Activated naive CD8-positive, alpha-beta T cell (primary cell): ENCODE results near the gene NPAS1.

ENCODE experiments used
- H3K27ac Mint-ChIP-seq: one replicate; pipeline ENCODE4 v1.8.0; 2021; ENCODE audit warnings: mixed read lengths
- H3K27me3 Mint-ChIP-seq: one replicate; pipeline ENCODE4 v1.8.0; 2021; ENCODE audit warnings: mixed read lengths
- H3K36me3 Mint-ChIP-seq: one replicate; pipeline ENCODE4 v1.8.0; 2021; ENCODE audit warnings: mixed read lengths
- H3K4me1 Mint-ChIP-seq: one replicate; pipeline ENCODE4 v1.8.0; 2021; ENCODE audit warnings: low read depth, mixed read lengths
- H3K4me3 Mint-ChIP-seq: one replicate; pipeline ENCODE4 v1.8.0; 2021; ENCODE audit warnings: mild to moderate bottlenecking, mixed read lengths
- H3K9me3 Mint-ChIP-seq: one replicate; pipeline ENCODE4 v1.8.0; 2021; ENCODE audit warnings: low read depth, mixed read lengths

NPAS1 gene

DNA sequence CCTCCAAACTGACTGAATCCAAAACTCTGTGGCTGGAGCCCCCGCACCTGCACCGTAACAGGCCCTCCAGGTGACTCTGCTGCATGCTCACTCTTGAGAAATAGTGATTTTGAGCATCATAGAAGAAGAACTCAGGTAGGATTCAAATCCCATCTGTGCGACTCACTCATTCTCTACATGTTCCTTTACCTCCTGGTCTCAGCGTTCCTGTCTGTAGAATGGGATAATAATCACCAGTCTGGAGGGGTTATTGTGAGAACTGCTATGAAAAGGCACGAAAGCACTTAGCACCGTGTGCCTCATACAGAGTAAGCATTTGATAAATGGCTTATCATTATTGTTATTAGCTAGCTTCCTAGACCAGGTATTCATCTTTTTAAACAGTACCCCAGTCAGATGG is 36.5 kb upstream of the NPAS1 start:
- no peaks in the 10 kb centered on the region for H3K27me3 Mint-ChIP-seq
- peaks cover 24% of the 10 kb centered on the region for H3K4me1 Mint-ChIP-seq
- H3K4me3 Mint-ChIP-seq: no peak overlapping the region
- no peak overlapping the region for H3K27ac Mint-ChIP-seq
- no peaks in the 10 kb centered on the region for H3K36me3 Mint-ChIP-seq
- H3K9me3 Mint-ChIP-seq: no peaks in the 10 kb centered on the region

DNA sequence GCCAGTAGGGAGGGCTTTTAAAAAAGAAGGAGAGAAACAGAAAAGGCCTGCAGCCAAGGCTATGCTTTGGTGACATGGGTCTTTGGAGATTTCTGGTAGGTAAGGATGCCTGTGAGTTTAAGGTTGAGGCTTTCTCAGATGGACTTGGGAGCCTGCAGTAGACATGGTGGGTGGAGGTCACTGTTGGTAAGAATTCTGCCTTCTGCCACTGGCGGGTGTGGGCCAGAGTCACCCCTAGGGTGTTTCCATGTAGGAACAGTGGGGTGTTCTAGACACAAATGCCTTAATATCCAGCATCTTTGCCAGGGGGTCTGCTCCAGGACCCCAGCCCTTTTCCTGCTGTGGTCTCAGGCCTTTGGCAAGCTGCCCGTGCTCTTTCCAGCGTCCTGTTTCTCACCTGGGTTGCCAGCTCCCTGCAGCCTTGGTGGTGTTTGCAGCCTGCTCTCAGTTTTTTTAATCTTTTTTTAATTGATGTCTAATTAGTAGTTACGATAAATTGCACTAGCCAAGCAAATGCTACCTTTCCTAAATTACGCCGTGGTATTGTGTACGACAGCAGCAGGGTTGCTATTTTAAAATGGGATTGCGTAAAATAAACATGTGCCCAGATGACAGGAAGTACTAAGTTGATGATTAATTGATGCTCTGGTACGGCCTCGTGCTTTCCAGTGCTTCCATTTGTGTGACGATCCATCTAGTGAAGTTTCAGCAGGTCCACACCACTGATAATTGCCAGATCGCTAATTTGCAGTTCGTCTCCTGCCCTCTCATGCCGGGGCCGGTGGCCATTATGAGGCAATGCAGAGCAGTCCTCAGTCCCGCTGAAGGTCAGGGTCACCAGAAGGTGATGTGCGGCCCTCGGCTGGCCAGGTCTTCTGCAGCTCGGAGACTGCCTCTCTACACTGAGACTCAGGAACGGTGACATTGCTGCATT is 35.3 kb upstream of the NPAS1 start:
- H3K27me3 Mint-ChIP-seq: no peaks in the 10 kb centered on the region
- H3K4me1 Mint-ChIP-seq: peaks cover 19% of the 10 kb centered on the region
- H3K27ac Mint-ChIP-seq: no peak overlapping the region
- H3K4me3 Mint-ChIP-seq: no peak overlapping the region
- no peaks in the 10 kb centered on the region for H3K36me3 Mint-ChIP-seq
- H3K9me3 Mint-ChIP-seq: no peaks in the 10 kb centered on the region

DNA sequence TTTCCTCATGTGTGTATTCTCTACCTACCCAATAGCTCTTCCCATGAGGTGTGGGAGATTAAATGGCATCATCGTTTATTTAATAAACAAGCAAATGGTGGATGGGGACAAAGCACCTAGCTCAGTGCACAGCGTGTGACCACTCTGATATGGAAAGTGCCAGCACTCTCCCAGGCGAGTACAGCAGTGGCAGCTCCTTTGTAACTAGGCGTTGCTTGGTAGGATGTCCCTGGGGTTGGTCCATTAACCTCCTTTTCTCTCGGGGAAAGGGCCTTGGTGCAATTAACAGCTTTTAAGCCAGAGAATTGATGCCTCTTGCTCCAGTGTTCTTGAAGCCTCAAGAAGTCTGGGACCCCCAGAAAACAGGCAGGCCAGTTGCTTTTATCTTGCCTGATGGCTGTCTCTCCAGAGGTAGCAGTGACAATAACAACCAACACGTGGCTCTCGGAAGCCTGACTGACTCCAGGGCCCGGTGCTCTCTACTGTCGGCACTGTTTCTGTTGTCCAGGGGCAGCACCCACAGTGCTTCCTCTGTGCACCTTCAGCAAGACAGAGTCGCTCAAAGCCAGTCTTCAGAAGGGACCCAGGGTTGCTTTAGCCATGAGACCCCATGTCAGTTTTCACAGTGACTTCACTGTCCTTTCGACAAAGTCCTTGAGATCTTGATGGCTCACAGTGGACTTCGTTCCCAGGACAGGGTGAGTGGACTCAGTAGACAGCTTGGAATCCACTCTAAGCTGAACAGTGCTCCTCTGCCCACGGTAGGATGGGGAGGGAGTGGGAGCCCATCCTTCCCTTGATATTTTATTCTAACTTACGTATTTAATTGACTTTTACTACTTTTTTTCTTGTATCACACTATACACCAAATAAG is 33.9 kb upstream of the NPAS1 start:
- Mint-ChIP-seq H3K36me3 (no peaks in the 10 kb centered on the region), H3K27ac (no peak overlapping the region), H3K4me1 (peaks cover 7% of the 10 kb centered on the region), H3K9me3 (no peaks in the 10 kb centered on the region), H3K27me3 (no peaks in the 10 kb centered on the region), H3K4me3 (no peak overlapping the region)

DNA sequence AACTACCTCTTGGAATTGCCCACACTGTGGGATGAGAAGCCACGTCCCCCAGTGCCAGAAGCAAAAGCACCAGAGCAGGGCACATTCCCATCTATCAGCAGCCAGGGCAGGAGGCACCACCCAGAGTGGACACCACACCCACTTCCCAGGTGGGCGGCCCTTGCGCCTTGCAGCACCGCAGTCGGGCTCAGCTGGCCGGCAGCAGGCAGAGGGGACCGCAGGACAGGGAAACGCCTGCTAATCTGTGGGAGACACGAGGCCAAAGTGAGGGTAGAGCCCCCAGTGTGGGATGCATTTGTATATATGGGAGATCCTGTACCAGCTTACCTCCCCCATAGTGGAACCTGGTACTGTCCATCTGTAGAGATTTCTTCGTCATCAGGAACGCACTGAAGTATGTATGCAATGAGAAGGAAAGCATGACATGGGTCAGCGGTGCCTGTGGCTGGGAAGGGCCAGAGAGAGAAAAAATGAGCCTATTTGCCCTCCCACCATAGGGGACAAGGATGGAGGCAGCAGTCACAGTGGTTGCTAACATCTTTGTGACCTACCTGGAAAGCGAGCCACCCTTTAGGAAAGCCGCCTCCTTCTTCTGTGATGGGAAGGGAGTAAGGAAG is 30.9 kb upstream of the NPAS1 start:
- Mint-ChIP-seq H3K27ac (no peak overlapping the region), H3K4me3 (no peak overlapping the region), H3K36me3 (no peaks in the 10 kb centered on the region), H3K9me3 (no peaks in the 10 kb centered on the region), H3K27me3 (no peaks in the 10 kb centered on the region), H3K4me1 (peaks cover 10% of the 10 kb centered on the region)

DNA sequence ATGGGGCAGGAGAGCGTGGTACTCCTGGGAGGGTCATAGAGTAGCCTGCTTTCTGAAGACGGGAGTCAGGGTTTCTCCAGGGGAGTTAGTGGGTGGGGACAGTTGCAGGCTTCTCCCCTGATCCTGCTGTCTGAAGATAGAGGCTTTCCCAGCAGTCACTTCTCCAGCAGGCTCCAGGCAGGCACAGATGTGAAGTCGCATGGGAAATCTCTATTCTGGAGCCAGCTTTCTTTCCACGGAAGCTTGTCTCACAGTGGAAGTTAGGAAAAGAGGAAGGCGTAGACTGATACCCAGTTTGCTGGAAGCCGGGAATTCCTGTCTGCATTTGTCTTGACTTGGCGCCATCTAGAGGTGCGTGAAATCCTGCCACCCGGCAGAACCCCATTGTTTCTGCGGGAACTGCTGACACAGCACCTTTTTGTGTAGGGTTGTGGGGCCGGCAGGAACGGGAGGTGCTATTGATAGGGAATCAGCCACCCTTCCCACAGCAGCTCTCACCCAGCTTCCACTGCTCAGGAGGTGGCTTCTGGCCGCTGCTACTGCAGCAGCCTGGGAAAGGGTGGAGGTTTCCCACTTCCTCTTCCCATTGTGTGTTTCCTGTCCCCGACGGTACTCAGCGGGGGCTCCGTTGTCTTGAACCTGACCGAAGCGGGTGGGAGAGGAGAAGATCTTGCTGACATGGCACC is 28.5 kb upstream of the NPAS1 start:
- Mint-ChIP-seq H3K4me3 (no peak overlapping the region), H3K36me3 (no peaks in the 10 kb centered on the region), H3K27ac (no peak overlapping the region), H3K9me3 (no peaks in the 10 kb centered on the region), H3K4me1 (peaks cover 10% of the 10 kb centered on the region), H3K27me3 (no peaks in the 10 kb centered on the region)

DNA sequence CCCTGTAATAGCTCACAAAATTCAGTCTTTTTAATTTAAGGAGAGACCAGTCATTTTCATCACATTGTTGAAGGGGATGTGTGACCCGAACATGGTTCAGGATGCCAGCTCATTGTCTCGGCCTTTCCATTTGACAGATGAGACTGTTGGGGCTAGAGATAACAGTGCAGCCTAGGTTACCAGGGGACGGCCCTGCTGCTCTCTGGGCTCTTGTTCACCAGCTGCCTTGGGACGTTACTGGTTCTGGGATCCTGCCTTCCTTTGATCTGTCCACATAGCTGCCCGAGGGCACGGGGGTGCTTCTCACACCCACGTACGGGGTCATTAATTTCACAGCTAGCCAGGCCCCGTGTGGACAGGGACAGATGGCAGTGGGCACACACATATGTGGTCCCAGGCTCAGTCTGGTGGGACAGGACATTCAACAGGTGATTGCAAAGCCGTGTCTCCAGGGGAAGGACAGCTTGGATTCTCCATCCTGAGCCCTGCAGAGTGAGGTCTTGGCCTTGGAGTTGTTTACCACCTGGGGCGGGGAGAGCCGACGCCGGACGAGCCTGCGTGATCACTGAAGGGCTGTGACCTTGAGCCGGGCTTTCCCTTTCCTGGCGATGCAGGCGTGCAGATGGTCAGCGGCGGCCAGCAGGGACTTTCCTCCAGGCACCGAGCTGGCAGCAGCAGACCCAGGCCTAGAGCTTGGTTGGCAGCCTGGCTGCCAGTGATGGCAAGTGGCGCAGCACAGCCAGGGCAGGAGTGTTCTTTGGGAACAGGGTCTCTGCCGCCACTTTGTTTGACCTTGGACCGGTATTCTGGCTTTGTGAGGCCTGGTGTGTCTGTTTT is 26.7 kb upstream of the NPAS1 start:
- H3K9me3 Mint-ChIP-seq: no peaks in the 10 kb centered on the region
- H3K36me3 Mint-ChIP-seq: no peaks in the 10 kb centered on the region
- no peaks in the 10 kb centered on the region for H3K27me3 Mint-ChIP-seq
- H3K4me1 Mint-ChIP-seq: peaks cover 10% of the 10 kb centered on the region
- H3K4me3 Mint-ChIP-seq: no peak overlapping the region
- H3K27ac Mint-ChIP-seq: no peak overlapping the region

DNA sequence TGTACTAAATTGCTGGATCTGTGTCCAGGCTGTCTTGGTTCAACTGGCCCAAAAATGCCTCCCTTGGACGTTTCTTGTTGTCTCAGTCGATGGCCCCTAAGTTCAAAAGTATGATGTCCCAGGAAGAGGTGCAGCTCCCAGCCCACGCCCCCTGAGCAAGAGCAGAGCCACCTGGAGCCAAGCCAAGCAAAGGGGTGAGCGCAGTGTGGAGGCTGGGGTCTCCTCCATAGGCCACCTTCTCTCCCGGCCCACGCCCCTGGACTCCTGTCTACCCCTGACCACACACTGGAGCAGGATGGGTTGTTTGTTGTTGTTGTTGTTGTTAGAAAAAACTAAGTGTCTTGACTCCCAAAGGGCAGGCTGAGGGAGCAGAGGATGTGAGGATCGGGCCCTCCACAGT is 26.0 kb upstream of the NPAS1 start:
- H3K27ac Mint-ChIP-seq: no peak overlapping the region
- no peaks in the 10 kb centered on the region for H3K36me3 Mint-ChIP-seq
- H3K27me3 Mint-ChIP-seq: no peaks in the 10 kb centered on the region
- H3K4me3 Mint-ChIP-seq: no peak overlapping the region
- H3K9me3 Mint-ChIP-seq: no peaks in the 10 kb centered on the region
- H3K4me1 Mint-ChIP-seq: peaks cover 10% of the 10 kb centered on the region

DNA sequence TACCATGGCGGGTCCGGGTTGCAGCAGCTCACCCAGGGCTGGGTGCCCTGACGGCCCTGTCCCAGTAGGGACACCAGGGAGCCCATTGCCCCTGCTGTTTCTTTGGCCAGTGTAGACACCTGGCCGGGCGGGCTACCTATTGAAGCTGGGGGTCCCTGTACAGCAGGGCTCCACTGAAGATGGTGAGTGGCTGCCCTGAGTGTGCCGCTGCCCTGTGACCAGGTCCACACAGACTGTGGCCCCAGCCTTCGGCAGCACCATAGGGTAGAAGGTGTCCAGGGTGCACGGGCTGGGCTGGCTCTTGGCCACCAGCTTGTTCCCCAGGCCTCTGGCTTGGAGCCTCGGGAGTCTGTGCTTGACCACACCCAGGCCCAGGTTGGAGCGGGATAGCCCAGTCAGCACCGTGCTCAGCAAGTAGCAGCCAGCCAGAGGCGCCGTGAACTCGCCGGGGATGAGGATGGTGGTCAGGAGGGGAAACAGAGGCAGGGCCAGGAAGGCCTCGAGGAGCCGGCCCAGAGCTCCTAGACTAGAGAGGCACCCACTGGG is 25.4 kb upstream of the NPAS1 start:
- no peaks in the 10 kb centered on the region for H3K9me3 Mint-ChIP-seq
- no peaks in the 10 kb centered on the region for H3K36me3 Mint-ChIP-seq
- no peaks in the 10 kb centered on the region for H3K27me3 Mint-ChIP-seq
- H3K27ac Mint-ChIP-seq: no peak overlapping the region
- H3K4me1 Mint-ChIP-seq: peaks cover 10% of the 10 kb centered on the region
- no peak overlapping the region for H3K4me3 Mint-ChIP-seq

DNA sequence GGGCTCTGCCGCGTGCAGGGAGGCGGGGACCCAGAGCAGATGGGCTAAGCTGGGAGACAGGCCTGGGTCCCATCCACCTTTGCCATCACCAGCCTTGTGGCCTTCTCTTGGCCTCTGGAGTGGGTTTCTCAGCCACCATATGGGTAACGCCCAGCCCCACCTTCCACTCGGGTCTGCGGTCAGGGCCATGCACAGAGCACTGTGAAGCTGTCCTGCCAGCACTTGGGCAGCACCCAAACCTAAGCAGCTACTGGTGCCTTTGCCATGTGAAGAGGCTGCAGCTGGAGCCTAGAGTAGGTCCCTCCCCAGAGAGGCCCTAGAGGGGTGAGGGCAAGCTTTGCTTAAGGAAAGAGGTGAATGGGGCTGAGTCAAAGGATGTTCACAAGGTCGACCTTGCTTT is 24.1 kb upstream of the NPAS1 start:
- no peaks in the 10 kb centered on the region for H3K36me3 Mint-ChIP-seq

DNA sequence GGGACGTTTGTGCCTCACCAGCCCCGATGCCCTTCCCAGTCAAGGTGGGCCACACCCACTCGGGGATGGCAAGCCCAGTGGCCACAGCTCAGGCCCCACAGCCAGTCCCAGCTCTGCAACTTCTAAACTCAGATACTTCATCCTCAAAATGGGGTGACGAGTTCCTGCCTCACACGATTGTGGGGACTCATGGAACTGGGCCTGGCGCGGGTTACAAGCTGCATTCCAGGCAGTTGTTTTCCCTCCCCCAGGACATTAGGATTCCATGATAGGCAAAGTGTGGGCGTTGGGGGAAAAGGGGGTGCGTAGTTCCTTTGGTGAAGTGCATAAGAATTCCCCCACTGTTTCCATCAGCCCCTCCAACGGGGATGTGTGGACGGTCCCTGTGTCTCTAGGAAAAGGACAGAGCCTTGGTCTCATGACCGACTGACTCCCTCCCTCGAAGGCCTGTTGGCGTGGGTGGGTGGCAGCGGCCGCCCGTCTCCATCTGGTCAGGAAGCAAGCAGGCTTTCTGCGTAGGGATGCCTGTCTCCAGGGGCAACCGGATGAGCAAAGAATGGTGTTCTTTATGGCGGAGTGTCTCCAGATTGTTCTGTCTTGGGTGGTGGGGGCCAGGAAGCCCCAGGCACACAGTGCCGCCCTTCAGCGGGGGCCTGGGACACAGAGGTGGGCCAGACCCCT is 21.1 kb upstream of the NPAS1 start:
- Mint-ChIP-seq H3K36me3 (no peaks in the 10 kb centered on the region), H3K27ac (peak overlapping the region; percentile 5), H3K4me1 (no peaks in the 10 kb centered on the region), H3K4me3 (no peak overlapping the region), H3K27me3 (no peaks in the 10 kb centered on the region), H3K9me3 (no peaks in the 10 kb centered on the region)

More for the DNA sequence above, 24.1 kb upstream of the NPAS1 start:
- Mint-ChIP-seq H3K4me1 (peaks cover 10% of the 10 kb centered on the region), H3K27ac (no peak overlapping the region), H3K4me3 (no peak overlapping the region), H3K27me3 (no peaks in the 10 kb centered on the region), H3K9me3 (no peaks in the 10 kb centered on the region)

DNA sequence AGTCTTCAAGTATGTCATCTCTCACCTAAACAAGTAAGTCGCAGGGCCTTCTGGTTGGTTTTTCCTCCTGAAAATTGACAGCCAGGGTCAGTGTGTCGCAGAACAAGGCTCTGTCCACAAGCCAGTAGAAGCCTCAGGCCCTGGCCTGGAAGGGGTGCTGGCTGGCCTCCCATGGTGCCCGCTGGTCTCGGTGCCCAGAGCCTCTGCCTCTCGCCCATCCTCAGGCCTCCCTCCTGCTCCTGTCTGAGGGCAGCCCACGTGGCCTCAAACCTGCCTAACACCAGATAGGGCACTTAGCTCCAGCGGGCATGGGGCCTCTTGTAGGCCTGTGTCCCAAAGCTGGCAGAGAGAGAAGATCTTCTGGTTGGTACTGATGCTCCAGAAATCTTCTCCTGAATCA is 20.3 kb upstream of the NPAS1 start:
- no peak overlapping the region for H3K4me3 Mint-ChIP-seq
- peaks cover under 1% of the 10 kb centered on the region for H3K4me1 Mint-ChIP-seq
- no peaks in the 10 kb centered on the region for H3K27me3 Mint-ChIP-seq
- no peaks in the 10 kb centered on the region for H3K9me3 Mint-ChIP-seq
- H3K27ac Mint-ChIP-seq: no peak overlapping the region
- H3K36me3 Mint-ChIP-seq: no peaks in the 10 kb centered on the region

DNA sequence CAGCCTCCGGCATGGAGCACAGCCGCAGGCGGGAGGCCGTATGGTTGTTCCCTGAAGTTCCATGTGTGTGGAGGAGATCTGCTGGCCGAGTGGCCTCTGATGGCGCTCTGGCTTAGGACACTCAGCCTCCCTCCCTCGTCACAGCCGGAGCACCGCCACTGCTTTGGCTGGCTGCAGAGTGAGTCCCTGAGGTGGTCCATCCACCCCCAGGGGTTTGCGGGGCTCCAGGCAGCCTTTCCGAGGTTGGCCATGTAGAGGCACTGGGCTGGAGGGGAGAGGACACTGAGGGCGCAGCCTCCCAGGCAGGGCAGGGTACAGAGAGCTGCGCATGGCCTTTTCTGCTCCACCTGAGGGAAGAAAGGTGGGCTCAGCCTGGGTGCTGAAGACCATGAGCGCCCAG is 19.8 kb upstream of the NPAS1 start:
- peaks cover 1% of the 10 kb centered on the region for H3K4me1 Mint-ChIP-seq
- no peak overlapping the region for H3K4me3 Mint-ChIP-seq
- no peaks in the 10 kb centered on the region for H3K27me3 Mint-ChIP-seq
- no peaks in the 10 kb centered on the region for H3K36me3 Mint-ChIP-seq
- no peaks in the 10 kb centered on the region for H3K9me3 Mint-ChIP-seq
- no peak overlapping the region for H3K27ac Mint-ChIP-seq

DNA sequence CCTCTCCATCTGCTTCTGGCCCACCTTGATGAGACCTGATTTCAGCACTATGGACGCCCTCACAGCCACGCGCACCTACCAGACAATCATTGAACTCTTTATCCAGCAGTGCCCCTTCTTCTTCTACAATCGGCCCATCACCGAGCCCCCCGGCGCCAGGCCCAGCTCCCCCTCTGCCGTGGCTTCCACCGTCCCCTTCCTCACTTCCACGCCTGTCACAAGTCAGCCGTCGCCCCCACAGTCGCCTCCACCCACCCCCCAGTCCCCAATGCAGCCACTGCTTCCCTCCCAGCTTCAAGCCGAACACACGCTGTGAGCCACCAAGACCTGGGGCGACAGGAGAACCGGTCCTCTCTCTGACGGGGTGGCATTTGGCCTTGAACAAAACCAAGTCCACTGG is 19.3 kb upstream of the NPAS1 start:
- no peak overlapping the region for H3K27ac Mint-ChIP-seq
- no peaks in the 10 kb centered on the region for H3K9me3 Mint-ChIP-seq
- no peaks in the 10 kb centered on the region for H3K36me3 Mint-ChIP-seq

More for the DNA sequence above, 19.3 kb upstream of the NPAS1 start:
- Mint-ChIP-seq H3K4me1 (peaks cover 1% of the 10 kb centered on the region), H3K4me3 (no peak overlapping the region), H3K27me3 (no peaks in the 10 kb centered on the region)
